Measurements from ENCODE around the gene ERC2.

The ERC2 gene

DNA sequence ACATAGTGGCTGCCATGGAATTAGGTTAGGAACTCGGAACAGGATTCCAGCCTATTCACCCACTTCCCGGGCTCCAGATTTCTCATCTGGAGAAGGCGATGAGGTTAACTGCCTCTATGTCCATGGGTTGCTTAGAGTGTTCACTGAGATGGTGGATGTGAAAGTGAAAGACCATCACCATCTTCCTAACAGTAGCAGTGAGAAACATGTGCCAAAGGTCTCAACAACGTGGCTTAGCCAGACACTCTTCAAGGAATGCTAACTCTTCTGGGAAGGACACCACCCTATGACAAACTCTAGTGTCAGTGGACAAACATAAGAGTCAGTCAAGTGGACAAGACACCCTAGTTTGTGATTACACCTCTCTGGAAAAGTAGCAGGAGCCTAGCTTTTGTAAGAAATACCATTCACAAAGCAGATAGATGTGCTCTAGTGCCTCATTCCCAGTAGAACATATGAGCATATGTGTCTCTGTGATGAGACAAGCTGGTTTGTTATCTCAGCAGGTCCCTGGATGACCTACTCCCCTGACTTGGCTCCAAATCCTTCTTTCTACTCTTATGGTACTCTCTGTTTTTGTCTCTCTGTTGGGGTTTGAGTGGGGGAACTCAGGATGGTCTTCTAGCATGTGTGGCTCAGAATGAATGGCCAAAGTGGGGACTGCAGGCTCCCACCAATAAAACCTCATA is 770.9 kb downstream of the ERC2 start:
- Histone ChIP-seq H3K4me1 (ENCODE audit: insufficient read depth, low read length) (peaks cover 30% of the 10 kb centered on the region), H3K27me3 (ENCODE audit: insufficient read depth, low read length) (no peaks in the 10 kb centered on the region), H2AFZ (ENCODE audit: low read depth, low read length) (no peak overlapping the region), H3K36me3 (ENCODE audit: insufficient read depth, low read length) (no peaks in the 10 kb centered on the region), H3K4me3 (ENCODE audit: low read length) (no peak overlapping the region), H3K9me3 (ENCODE audit: low read length) (no peaks in the 10 kb centered on the region)

GRCh38 chr3:55692957-55693558 is 775.2 kb downstream of the ERC2 start:
- Histone ChIP-seq H3K4me1 (ENCODE audit: insufficient read depth, low read length) (peaks cover 23% of the 10 kb centered on the region), H3K27me3 (ENCODE audit: insufficient read depth, low read length) (no peaks in the 10 kb centered on the region), H2AFZ (ENCODE audit: low read depth, low read length) (no peak overlapping the region), H3K36me3 (ENCODE audit: insufficient read depth, low read length) (no peaks in the 10 kb centered on the region), H3K4me3 (ENCODE audit: low read length) (no peak overlapping the region), H3K9me3 (ENCODE audit: low read length) (no peaks in the 10 kb centered on the region)

DNA sequence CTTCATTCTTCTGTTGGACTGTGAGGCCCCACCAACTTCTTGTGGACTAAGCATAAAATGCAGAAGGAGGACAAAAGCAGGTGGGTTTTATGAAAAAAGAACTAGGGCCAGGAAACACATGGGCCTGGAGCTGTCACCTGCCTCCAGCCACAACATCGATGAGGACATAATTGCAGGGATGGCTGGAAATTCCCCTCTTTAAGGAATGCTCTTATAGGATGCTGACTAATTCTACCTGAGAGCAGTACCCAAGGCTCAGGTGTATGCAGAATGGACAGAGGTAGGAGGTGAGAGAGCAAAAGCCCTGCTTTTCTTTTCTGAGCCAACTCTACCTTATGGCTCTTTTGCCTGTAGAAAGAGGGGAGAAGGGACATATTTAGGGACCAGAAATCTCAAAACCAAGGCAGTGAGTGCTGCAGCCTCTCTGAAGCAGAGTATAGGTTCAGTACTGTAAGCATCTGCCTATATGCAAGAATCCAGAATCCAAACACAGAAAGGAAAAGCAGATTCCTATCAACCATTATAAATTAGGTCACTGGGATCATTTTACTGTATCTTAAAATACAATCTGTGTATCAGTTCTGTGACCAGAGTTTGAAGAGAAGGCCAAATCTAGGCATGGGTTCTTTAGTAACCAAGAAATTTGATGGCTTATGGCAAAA is 775.8 kb downstream of the ERC2 start:
- H3K27me3 ChIP-seq (ENCODE audit: insufficient read depth, low read length): no peaks in the 10 kb centered on the region
- H3K4me1 ChIP-seq (ENCODE audit: insufficient read depth, low read length): peaks cover 23% of the 10 kb centered on the region

DNA sequence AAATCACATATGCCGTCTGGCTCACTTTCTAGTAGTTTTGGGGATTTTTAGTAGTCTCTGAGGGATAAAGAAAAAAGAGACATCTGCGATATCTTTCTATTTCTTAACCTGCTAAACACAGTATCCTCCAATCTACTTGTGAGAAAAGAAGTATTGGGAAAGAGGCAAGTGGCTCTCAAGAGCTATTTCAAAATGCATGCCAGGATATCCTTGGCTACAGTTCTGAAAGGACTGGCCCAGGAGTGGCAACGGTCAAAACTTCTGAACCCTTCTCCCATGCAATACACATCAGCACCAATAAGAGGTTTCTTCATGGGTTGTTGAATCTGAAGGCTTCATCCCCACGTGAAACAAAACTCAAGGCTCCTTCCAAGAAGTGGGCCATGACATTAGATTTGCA is 777.1 kb downstream of the ERC2 start:
- no peak overlapping the region for H3K4me3 ChIP-seq (ENCODE audit: low read length)

More for the DNA sequence above, 775.8 kb downstream of the ERC2 start:
- H3K36me3 ChIP-seq (ENCODE audit: insufficient read depth, low read length): no peaks in the 10 kb centered on the region
- no peak overlapping the region for H2AFZ ChIP-seq (ENCODE audit: low read depth, low read length)
- no peaks in the 10 kb centered on the region for H3K9me3 ChIP-seq (ENCODE audit: low read length)
- no peak overlapping the region for H3K4me3 ChIP-seq (ENCODE audit: low read length)

GRCh38 chr3:55690726-55691125 is 777.5 kb downstream of the ERC2 start:
- peaks cover 33% of the 10 kb centered on the region for H3K4me1 ChIP-seq (ENCODE audit: insufficient read depth, low read length)
- no peaks in the 10 kb centered on the region for H3K36me3 ChIP-seq (ENCODE audit: insufficient read depth, low read length)
- H2AFZ ChIP-seq (ENCODE audit: low read depth, low read length): no peak overlapping the region
- no peaks in the 10 kb centered on the region for H3K27me3 ChIP-seq (ENCODE audit: insufficient read depth, low read length)
- H3K9me3 ChIP-seq (ENCODE audit: low read length): no peaks in the 10 kb centered on the region
- no peak overlapping the region for H3K4me3 ChIP-seq (ENCODE audit: low read length)

More for the DNA sequence above, 777.1 kb downstream of the ERC2 start:
- Histone ChIP-seq H2AFZ (ENCODE audit: low read depth, low read length) (no peak overlapping the region), H3K9me3 (ENCODE audit: low read length) (no peaks in the 10 kb centered on the region), H3K27me3 (ENCODE audit: insufficient read depth, low read length) (no peaks in the 10 kb centered on the region), H3K4me1 (ENCODE audit: insufficient read depth, low read length) (peaks cover 33% of the 10 kb centered on the region), H3K36me3 (ENCODE audit: insufficient read depth, low read length) (no peaks in the 10 kb centered on the region)

GRCh38 chr3:55690177-55690576 is 778.1 kb downstream of the ERC2 start:
- Histone ChIP-seq H3K4me1 (ENCODE audit: insufficient read depth, low read length) (peaks cover 38% of the 10 kb centered on the region), H3K9me3 (ENCODE audit: low read length) (no peaks in the 10 kb centered on the region), H2AFZ (ENCODE audit: low read depth, low read length) (no peak overlapping the region), H3K4me3 (ENCODE audit: low read length) (no peak overlapping the region), H3K27me3 (ENCODE audit: insufficient read depth, low read length) (no peaks in the 10 kb centered on the region), H3K36me3 (ENCODE audit: insufficient read depth, low read length) (no peaks in the 10 kb centered on the region)

DNA sequence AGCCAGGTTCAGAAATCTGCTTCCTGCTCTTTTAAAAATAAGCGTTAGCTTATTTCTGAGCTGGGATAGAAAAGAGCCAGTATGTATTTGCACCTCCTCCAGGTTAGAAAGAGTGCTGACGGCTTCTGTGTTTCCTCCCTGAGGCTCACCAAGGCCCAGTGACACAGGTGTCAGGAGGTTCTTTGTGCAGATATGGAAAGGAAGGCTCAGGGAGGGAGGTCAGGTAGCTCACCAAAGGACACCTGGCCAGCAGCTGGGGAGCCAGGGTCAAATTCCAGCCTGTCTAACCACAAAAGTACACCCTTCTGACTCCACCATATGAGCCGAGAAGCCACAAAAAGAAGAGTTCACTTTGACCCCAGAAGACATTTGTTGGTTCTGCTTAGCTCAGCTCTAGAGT is 780.1 kb downstream of the ERC2 start:
- no peak overlapping the region for H2AFZ ChIP-seq (ENCODE audit: low read depth, low read length)
- no peaks in the 10 kb centered on the region for H3K36me3 ChIP-seq (ENCODE audit: insufficient read depth, low read length)
- no peaks in the 10 kb centered on the region for H3K9me3 ChIP-seq (ENCODE audit: low read length)
- H3K4me1 ChIP-seq (ENCODE audit: insufficient read depth, low read length): peaks cover 52% of the 10 kb centered on the region
- H3K27me3 ChIP-seq (ENCODE audit: insufficient read depth, low read length): no peaks in the 10 kb centered on the region
- no peak overlapping the region for H3K4me3 ChIP-seq (ENCODE audit: low read length)

GRCh38 chr3:55687526-55687925 is 780.7 kb downstream of the ERC2 start:
- no peaks in the 10 kb centered on the region for H3K36me3 ChIP-seq (ENCODE audit: insufficient read depth, low read length)
- no peaks in the 10 kb centered on the region for H3K9me3 ChIP-seq (ENCODE audit: low read length)
- H3K4me3 ChIP-seq (ENCODE audit: low read length): no peak overlapping the region
- H3K4me1 ChIP-seq (ENCODE audit: insufficient read depth, low read length): peaks cover 53% of the 10 kb centered on the region
- H3K27me3 ChIP-seq (ENCODE audit: insufficient read depth, low read length): no peaks in the 10 kb centered on the region
- no peak overlapping the region for H2AFZ ChIP-seq (ENCODE audit: low read depth, low read length)

- H3K36me3 ChIP-seq (ENCODE audit: insufficient read depth, low read length): no peaks in the 10 kb centered on the region
- H3K4me3 ChIP-seq (ENCODE audit: low read length): no peak overlapping the region
- H2AFZ ChIP-seq (ENCODE audit: low read depth, low read length): no peak overlapping the region
- no peaks in the 10 kb centered on the region for H3K27me3 ChIP-seq (ENCODE audit: insufficient read depth, low read length)
- no peaks in the 10 kb centered on the region for H3K9me3 ChIP-seq (ENCODE audit: low read length)
- H3K4me1 ChIP-seq (ENCODE audit: insufficient read depth, low read length): peaks cover 47% of the 10 kb centered on the region
Measured at GRCh38 chr3:55686426-55687254, 781.6 kb downstream of the ERC2 start.

- no peak overlapping the region for H2AFZ ChIP-seq (ENCODE audit: low read depth, low read length)
- no peaks in the 10 kb centered on the region for H3K36me3 ChIP-seq (ENCODE audit: insufficient read depth, low read length)
- H3K4me3 ChIP-seq (ENCODE audit: low read length): no peak overlapping the region
- H3K9me3 ChIP-seq (ENCODE audit: low read length): no peaks in the 10 kb centered on the region
- H3K4me1 ChIP-seq (ENCODE audit: insufficient read depth, low read length): peaks cover 32% of the 10 kb centered on the region
- no peaks in the 10 kb centered on the region for H3K27me3 ChIP-seq (ENCODE audit: insufficient read depth, low read length)
Measured at GRCh38 chr3:55683666-55684270, 784.5 kb downstream of the ERC2 start.

DNA sequence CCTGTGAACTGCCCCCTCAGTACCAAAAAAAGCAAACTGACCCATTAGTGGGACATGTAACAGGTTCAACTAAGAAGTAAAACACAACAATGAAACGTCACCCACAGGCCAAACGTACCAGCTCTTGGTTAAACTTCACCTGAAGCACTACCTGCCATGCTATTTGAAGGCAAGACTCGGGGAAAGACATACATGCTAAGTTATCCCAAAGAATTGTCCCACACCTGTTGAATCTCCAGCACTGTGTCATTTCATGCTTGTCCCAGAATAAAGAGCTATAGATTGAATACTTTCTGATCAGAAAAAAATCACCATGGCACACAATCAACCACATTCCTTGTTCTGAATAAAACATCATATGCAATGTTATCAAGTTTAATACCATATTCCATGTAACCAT is 785.8 kb downstream of the ERC2 start:
- Histone ChIP-seq H3K27me3 (ENCODE audit: insufficient read depth, low read length) (no peaks in the 10 kb centered on the region), H3K4me1 (ENCODE audit: insufficient read depth, low read length) (peaks cover 31% of the 10 kb centered on the region), H2AFZ (ENCODE audit: low read depth, low read length) (no peak overlapping the region), H3K36me3 (ENCODE audit: insufficient read depth, low read length) (no peaks in the 10 kb centered on the region), H3K4me3 (ENCODE audit: low read length) (no peak overlapping the region), H3K9me3 (ENCODE audit: low read length) (no peaks in the 10 kb centered on the region)

DNA sequence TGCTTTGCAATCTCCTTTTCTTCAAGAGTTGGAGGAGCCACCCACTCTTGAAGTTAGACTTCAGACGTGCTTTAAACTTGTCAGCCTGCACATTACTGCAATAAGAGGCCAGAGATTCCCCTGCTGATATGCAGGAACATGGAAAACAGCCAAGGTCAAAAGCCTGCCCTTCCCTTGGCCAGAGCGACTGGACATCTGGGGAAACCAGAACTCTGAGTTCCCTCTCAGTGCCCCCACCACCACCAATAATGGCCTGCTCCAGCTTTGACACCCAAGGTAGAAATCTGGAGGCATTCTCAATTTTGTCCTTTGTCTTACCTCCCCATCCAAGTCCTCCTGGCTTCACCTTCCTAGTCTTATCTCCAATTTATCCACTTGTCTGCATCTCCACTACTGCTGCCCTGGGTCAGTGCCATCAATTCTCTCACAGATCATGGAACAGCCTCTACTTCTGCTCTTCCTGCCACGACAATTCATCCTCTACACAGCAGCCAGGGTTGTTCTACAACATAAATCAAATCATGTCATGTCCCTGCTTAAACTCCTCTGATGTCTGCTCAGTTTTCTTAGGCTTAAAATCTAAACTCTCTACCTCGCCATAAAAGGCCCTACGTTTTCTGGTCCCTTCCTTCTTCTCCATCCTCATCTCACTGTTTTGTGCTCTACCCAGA is 789.6 kb downstream of the ERC2 start:
- Histone ChIP-seq H3K36me3 (ENCODE audit: insufficient read depth, low read length) (no peaks in the 10 kb centered on the region), H3K4me1 (ENCODE audit: insufficient read depth, low read length) (peaks cover 17% of the 10 kb centered on the region), H3K4me3 (ENCODE audit: low read length) (no peak overlapping the region), H3K27me3 (ENCODE audit: insufficient read depth, low read length) (no peaks in the 10 kb centered on the region), H3K9me3 (ENCODE audit: low read length) (no peaks in the 10 kb centered on the region), H2AFZ (ENCODE audit: low read depth, low read length) (no peak overlapping the region)
